ENCODE data around the gene PDE8A. TPM values are rescaled to one million over a fixed set of nuclear protein-coding genes. Genes with fewer than 3 reads are reported as not detected.

PDE8A gene
- total RNA-seq (2014; rRNA removed; shearing (Covaris generic)) (7.5 and 12.0 TPM in 2 replicates), polyA plus RNA-seq (2016; fragmentation: Nextera tagmentation; extraction: Ambion mirVana) (5.0 and 5.6 TPM in 2 replicates)
- long read RNA-seq: 0 reads

DNA sequence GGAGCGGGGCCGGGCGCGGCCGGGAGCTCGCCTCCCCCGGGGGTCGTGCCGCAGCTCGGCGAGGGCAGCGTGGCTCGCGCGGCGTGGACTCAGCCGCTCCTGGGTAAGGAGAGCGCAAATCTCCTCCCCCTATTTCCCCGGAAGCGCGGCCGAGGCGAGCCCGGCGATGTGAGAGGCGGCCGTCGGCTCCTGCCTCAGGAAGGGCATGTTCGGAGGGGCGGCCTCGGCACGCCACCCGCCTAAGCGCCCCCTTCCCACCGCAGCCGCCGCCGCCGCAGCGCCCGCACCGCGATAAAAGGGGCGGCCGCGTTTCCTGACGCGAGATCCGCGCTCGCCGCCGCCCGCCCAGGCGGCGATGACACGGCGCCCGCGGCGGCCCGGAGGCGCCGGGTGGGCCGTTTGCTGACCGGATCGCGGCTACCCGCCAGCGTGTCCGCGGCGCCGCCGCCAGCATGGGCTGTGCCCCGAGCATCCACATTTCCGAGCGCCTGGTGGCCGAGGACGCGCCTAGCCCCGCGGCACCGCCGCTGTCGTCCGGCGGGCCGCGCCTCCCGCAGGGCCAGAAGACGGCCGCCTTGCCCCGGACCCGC, at the start of gene PDE8A:
Gene PDE8A, plus strand, starts transcription at position 146 of the 590 bp plus-strand sequence. Its CDS starts 307 bp downstream, at position 453.
- Mint-ChIP-seq H3K9me3 (no peaks in the 10 kb centered on the region; the same call in 2 of the 3 replicates), H3K4me3 (peak within 1 kb of the TSS; percentile 85), H3K27ac (no peak within 1 kb of the TSS), H3K4me1 (peaks cover 22% of the 10 kb centered on the region), H3K36me3 (ENCODE audit: low read depth) (no peaks in the 10 kb centered on the region; the same call in 2 of the 3 replicates), H3K27me3 (ENCODE audit: insufficient read depth, low read depth, poor library complexity) (peaks cover 43% of the 10 kb centered on the region)
- H3K4me3 ChIP-seq: peak within 1 kb of the TSS; percentile 90
- peak within 1 kb of the TSS; percentile 80 for H3K27ac ChIP-seq (ENCODE audit: low read depth)
- H2AFZ ChIP-seq: peak within 1 kb of the TSS; percentile 86
- no peaks in the 10 kb centered on the region for H3K9me2 ChIP-seq (ENCODE audit: insufficient read depth)
- no peaks in the 10 kb centered on the region for H3K36me3 ChIP-seq (ENCODE audit: insufficient read depth)
- peak; percentile 60 for DNase-seq (ENCODE audit: low spot score)
- peak within 1 kb of the TSS; percentile 82 for H3K4me2 ChIP-seq
- 0 out of 2 replicates have a peak, but pooled peaks cover 3% of the 10 kb centered on the region for H3F3A ChIP-seq (replicated peaks; ENCODE audit: low read depth)
- TF ChIP-seq POLR2AphosphoS5 (IDR thresholded peaks at IDR 0.05; ENCODE audit: low read depth) (no peak), STAT1 (IDR thresholded peaks at IDR 0.05; ENCODE audit: unreplicated experiment) (no peak), ZNF462 (CRISPR knock-in tag; IDR thresholded peaks at IDR 0.05) (no peak), JUNB (IDR thresholded peaks at IDR 0.05; ENCODE audit: unreplicated experiment) (no peak), ZNF331 (CRISPR knock-in tag; IDR thresholded peaks at IDR 0.05; ENCODE audit: low read depth) (no peak), CREB1 (CRISPR knock-in tag; IDR thresholded peaks at IDR 0.05; ENCODE audit: low read depth) (no peak), EZH2 (IDR thresholded peaks at IDR 0.05; ENCODE audit: low read depth, unreplicated experiment) (no peak), EZH2phosphoT487 (IDR thresholded peaks at IDR 0.05; ENCODE audit: unreplicated experiment) (no peak), ZNF114 (CRISPR knock-in tag; IDR thresholded peaks at IDR 0.05) (no peak)
- TF ChIP-seq, protein P1, sequence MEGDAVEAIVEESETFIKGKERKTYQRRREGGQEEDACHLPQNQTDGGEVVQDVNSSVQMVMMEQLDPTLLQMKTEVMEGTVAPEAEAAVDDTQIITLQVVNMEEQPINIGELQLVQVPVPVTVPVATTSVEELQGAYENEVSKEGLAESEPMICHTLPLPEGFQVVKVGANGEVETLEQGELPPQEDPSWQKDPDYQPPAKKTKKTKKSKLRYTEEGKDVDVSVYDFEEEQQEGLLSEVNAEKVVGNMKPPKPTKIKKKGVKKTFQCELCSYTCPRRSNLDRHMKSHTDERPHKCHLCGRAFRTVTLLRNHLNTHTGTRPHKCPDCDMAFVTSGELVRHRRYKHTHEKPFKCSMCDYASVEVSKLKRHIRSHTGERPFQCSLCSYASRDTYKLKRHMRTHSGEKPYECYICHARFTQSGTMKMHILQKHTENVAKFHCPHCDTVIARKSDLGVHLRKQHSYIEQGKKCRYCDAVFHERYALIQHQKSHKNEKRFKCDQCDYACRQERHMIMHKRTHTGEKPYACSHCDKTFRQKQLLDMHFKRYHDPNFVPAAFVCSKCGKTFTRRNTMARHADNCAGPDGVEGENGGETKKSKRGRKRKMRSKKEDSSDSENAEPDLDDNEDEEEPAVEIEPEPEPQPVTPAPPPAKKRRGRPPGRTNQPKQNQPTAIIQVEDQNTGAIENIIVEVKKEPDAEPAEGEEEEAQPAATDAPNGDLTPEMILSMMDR (conservative IDR thresholded peaks at IDR 0.05; ENCODE audit: low read depth in 2 of 2): no peak
- TF ChIP-seq, protein P2, sequence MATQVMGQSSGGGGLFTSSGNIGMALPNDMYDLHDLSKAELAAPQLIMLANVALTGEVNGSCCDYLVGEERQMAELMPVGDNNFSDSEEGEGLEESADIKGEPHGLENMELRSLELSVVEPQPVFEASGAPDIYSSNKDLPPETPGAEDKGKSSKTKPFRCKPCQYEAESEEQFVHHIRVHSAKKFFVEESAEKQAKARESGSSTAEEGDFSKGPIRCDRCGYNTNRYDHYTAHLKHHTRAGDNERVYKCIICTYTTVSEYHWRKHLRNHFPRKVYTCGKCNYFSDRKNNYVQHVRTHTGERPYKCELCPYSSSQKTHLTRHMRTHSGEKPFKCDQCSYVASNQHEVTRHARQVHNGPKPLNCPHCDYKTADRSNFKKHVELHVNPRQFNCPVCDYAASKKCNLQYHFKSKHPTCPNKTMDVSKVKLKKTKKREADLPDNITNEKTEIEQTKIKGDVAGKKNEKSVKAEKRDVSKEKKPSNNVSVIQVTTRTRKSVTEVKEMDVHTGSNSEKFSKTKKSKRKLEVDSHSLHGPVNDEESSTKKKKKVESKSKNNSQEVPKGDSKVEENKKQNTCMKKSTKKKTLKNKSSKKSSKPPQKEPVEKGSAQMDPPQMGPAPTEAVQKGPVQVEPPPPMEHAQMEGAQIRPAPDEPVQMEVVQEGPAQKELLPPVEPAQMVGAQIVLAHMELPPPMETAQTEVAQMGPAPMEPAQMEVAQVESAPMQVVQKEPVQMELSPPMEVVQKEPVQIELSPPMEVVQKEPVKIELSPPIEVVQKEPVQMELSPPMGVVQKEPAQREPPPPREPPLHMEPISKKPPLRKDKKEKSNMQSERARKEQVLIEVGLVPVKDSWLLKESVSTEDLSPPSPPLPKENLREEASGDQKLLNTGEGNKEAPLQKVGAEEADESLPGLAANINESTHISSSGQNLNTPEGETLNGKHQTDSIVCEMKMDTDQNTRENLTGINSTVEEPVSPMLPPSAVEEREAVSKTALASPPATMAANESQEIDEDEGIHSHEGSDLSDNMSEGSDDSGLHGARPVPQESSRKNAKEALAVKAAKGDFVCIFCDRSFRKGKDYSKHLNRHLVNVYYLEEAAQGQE (IDR thresholded peaks at IDR 0.05; ENCODE audit: unreplicated experiment): no peak
- ATAC-seq: peak; percentile 1; the same call in 1 of the 3 replicates
- H4K20me1 ChIP-seq (replicated peaks; ENCODE audit: insufficient read depth): peaks cover 13% of the 10 kb centered on the region
- H3K4me1 ChIP-seq (ENCODE audit: insufficient read depth): 0 out of 2 replicates have a peak, but pooled peaks cover 8% of the 10 kb centered on the region
- H3K79me2 ChIP-seq (replicated peaks; ENCODE audit: insufficient read depth): peaks cover 14% of the 10 kb centered on the region
- peaks cover 70% of the 10 kb centered on the region for H3K27me3 ChIP-seq (ENCODE audit: insufficient read depth)
